Ramos (cell line): ENCODE results near the gene MAFG.

Experiments used
- in situ Hi-C: fragments of 300-500 bp; cut with MboI; formaldehyde crosslinking; loops from one replicate; pipeline ENCODE4 v1.14.3; 2022; ENCODE audit warnings: low sequenced_read_pairs; ENCODE audit not compliant: unreplicated experiment

MAFG gene

DNA sequence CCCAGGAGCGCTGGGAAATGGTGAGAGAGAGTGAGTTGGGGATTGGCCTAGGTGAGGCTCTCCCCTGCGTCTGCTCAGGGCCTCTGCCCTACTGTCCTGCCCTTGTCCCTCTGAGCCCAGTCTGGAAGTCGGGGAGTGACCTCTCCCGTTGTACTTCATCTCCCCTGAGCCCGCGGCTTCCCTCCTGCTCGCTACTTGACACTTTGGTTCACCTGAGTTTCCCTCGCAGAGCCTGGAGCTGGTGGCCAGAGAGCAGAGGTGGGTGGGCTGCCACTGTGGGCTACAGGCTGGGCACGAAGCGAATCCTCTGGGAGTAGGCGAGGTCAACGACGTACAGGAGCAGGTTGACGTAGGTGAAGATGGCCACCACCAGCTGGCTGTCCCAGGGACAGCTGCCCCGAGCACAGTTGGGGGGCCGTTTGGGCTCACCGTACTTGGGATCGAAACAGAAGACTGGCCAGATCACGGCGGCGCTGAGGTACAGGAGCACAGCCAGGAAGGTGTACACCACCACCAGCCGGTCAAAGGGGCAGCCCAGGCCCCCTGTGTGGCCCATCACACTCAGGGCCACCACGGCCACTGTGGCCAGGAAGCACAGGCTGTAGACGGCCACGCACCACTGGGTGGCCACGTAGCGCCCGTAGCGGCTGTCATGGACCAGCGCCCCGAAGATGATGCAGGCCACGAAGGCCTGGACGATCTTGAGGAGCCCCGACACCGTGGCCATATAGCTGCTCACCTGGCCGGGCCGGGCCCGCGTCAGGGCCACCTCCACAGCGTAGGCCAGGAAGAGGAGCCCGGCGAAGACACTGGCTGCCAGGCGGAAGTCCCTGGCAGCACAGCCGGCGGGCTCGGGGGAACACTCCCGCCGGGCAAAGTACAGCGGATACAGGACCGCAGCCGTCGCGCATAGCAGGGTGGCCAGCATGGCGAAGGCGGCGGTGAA is 13.3 kb upstream of the MAFG start:
- in situ Hi-C loops = no loop called here

DNA sequence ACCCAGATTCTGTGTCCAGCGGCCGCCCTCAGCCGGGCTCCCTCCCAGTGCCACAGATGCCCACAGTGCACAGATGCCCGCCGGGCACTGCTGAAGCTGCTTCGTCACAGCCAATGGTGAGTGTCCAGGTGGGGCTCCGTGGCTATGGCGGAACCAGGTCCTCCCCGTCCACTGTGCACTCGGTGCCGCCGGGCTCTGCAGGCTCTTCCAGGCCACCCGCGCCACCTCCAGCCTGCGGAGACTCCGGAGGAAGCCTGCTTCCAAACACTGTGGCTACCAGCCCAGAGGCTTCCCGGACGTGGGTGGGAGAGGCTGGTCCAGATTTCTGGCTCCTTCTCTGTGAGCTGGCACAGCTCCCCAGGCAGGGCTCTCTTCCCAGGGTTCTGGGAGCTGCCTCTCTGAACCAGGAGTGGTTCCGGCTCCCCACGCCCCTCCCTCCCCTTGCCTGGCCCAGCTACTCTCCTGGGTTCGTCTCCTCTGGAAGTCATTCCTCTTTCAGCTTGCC is 12.4 kb upstream of the MAFG start:
- in situ Hi-C loops = no loop called here

DNA sequence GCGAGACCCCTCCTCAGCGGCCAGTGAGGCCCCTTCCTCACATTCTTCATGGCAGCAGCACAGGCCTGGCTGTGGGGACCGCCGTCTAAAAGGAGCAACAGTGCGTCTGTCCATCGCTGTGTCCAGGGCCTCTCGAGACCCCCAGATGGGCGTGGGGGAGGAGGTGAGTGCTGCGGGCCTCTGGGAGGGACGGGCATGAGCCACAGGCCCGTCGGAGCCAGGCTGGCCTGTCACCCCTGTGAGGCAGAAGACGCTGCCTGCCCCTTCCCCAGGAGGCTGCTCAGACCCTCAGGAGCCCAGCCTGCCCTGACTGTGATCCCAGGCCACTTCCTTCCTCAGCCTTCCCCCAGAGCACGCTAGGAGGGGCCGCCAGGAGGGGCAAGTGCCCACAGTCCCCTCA is 11.7 kb upstream of the MAFG start:
- in situ Hi-C loops = no loop called here

DNA sequence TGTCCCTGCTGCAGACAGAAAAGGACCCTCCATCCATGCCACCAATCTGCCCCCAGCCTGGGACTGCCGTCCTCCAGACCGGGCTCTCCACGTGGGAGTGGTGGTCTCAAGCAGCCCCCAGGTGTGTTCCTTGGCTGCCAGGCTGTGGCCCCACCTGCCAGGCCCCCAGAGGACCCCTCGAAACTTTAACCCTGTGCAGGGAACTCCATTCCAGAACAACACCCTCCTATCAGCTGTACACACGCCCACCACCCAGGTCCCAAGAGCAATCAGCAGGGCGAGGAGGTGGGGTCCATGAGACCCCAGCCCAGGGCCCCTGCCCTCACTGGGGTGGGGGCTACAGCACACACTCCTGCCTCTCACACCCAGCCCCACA is 8.2 kb upstream of the MAFG start:
- in situ Hi-C loops = no loop called here

DNA sequence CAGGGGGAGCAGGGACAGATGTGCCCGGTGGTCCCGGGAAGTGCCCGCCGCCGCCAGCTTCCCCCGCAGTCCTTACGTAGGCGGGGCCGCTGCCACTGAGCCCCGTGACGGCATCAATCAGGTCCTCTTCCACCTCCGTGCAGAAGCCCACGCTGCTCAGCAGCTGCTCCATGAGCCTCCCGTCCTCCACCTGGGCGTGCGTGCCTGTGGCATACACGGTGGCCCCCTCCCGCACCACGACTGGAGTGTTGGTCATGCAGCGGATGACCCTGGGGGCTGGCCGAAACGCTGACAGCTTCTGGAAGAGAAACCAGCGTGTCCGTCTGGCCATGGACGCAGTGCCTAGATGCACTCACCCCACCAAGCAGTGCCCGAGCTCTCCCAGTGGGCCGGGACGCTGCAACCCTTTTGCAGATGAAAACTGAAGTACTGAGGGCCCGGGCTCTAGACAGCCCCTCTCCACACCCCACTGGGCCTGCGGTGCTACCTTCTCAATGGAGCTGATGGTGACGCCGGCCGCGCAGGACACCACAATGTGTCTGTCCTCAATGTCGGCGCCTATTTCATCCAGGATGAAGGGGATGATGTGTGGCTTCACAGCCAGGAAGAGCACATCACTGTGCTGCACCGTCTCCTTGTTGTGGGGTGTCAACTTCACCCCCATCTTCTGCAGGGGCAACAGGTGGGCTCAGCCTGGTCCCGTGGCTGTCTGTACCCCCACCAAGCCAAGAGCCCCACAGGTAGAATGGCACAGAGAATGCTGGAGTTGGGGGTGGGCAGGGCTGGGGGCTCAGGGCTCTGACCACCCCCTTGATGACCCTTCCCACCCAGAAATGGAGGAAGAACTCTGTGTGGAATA is 7.5 kb upstream of the MAFG start:
- in situ Hi-C loops = no loop called here

DNA sequence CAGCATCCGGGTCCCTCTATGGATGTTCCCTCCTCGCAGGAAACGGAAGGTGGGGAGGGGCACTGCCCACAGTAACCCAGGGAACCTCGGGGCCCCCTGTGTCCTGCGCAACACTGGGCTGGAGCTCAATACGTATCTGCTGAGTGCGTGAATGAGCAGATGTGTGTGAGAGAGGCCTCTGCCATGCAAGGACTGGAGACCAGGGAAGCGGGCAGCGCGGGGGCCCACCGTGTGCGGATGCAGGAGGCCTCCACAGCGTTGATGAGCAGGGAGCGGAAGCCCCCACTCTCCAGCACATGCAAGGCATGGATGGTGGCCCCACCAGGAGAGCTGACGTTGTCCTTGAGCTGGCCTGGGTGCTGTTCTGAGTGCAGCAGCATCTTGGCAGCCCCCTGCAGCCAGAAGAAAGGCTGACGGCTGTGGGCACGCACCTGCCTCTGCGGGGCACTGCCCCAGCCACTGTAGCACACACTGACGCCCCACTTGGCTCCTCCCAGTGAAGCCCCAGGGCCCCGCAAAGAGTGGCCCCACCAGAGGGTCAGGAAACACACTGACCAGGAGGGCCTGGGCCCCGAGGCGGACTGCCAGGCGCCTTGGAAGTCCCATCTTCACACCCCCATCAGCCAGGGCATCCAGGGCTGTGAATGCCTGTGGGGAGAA is 6.7 kb upstream of the MAFG start:
- in situ Hi-C loops = no loop called here

DNA sequence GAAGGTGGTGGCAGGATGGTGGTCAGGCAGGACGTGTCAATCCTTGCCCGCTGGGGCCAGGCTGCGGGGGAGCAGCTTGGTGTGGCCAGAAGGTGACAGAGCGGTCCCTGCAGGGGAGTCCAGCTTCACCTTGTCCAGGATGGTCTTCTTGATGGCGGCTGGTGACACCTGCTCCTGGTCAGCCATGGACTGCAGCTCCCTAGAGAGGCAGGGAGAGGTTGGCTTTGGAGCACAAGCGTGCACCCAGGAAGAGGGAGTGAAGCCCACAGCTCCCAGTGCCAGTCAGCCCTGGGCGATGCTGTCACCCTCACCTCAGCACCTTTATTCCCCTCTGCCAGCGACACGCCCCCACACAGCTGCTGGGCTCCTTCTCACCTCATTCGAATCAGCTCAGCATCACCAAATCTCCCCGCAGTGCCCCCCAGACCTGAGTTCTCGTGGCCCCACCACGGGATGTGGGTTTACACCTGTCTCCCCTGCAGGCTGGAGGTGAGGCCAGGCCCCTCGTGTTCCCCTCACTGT is 5.7 kb upstream of the MAFG start:
- in situ Hi-C loops = no loop called here

DNA sequence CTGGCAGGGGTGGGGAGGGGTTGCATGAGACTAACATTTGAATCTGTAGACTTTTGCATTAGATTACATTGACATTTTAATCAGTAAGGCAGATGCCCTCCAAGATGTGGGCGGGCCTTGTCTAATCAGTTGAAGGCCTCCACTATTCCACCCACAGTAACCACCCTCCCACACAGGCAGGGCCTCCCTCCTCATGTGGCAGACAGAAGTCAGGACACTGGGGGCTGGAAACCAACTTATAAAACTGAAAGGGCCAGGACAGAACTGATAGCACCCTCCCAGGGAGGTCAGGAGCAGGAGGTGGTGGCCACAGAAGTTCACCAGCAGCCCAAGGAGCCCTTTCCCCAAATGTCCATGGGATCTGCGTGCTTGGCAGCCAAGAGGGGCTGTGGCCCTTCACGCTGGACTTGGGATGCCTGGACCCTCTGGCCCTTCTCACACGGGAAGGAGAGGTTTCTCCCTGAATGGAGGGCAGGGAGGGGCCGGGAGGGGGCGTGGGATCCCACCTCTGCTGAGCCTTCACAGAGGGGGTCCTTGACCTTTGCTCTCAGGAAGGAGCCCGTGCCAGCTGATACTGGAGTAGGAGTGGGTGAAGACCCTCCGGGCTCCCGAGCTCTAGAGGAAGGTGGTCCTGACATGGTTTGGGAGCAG is 4.9 kb upstream of the MAFG start:
- in situ Hi-C loops = no loop called here

DNA sequence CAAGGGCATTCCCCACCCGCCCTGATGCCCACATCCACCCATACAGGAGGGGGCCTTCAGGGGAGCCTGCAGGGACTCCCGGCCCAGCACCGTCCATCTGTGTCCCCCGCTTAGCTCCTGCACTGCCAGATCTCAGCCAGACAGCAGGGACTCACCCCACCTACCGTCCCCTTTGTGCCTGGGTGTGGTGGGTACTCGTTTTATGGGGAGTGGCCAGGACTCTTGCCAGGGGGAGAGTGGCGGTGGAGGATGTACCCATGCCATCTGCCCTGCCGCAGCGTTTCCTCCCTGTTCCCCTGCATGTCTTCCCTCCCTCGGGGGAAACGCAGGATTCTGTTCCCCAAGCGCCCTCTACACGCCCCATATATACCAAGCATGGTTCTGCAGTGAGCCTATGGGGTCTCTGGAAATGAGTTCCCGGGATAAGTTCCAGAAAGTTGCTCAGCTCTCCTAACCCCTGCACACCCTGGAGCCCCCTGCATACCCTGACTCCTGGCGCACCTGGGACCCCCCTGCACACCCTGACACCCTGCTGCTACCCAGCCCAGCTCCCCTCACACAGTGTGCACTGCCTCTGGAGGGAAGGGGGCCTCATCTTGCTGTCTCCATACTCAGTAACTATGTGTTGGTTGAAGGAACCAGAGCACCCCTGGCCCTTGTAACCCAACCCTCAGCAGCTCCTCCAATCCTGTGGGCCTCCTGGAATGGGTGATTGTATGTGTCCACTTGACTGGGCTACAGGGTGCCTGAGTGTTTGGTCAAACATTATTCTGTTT is 4.2 kb upstream of the MAFG start:
- in situ Hi-C loops = no loop called here

DNA sequence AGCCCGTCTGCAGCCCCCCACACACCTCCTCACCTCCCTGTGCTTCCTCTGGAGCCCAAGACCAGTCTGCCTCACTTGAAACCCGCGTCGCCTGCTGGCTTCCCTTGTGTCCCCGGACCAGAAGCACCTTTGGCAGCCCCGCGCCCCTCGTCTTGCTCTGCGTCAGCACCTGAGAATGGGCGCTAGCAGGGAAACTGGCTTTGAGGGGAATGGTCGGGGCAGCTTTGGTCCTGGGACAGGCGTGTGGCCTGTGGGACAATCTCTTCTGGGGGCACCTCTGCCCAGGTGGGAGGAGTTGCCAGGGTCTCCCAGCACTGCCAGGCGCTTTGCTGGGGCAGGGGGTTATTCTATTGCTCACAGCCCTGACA is 3.6 kb upstream of the MAFG start:
- in situ Hi-C loops = no loop called here

DNA sequence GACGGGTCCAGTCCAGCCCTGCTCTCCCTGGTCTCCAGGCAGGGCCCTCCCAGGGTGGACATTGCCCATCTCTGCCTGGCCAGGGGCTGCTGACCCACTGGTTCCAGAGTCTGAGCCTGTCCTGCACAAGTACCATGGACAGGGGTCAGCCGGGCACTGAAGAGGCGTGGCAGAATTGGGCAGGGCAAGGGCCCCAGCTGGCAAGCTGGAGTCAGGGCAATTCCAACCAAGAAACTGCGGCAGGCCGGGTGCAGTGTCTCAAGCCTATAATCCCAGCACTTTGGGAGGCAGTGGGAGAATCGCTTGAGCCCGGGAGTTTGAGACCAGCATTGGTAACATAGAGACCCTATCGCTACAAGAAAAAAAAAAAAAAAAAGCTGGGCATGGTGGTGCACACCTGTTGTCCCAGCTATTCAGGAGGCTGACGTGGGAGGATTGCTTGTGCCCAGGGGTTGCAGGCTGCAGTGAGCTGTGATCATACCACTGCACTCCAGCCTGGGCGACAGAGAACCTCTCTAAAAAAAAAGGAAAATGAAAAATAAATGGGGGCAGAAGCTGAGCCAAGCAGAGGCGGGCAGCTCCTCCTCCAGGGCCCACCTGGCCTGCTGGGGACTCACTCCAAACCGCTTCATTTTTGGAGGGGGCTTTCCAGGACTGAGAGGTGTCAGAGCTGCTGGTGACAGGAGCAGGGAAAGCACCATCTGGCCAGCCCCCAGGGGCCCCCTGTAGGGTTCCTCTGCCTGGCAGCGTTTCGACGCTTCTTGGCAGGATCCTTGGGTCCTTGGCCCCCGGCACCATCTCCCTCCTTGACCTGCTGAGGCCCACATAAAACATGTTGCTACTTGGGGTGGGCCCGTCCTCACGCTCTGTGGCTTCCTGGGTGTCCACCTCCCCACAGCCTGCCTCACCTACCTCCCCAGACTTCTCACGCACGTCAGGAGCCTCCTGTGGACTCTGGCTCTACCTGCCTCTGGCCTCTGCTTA is 2.9 kb upstream of the MAFG start:
- in situ Hi-C loops = no loop called here

DNA sequence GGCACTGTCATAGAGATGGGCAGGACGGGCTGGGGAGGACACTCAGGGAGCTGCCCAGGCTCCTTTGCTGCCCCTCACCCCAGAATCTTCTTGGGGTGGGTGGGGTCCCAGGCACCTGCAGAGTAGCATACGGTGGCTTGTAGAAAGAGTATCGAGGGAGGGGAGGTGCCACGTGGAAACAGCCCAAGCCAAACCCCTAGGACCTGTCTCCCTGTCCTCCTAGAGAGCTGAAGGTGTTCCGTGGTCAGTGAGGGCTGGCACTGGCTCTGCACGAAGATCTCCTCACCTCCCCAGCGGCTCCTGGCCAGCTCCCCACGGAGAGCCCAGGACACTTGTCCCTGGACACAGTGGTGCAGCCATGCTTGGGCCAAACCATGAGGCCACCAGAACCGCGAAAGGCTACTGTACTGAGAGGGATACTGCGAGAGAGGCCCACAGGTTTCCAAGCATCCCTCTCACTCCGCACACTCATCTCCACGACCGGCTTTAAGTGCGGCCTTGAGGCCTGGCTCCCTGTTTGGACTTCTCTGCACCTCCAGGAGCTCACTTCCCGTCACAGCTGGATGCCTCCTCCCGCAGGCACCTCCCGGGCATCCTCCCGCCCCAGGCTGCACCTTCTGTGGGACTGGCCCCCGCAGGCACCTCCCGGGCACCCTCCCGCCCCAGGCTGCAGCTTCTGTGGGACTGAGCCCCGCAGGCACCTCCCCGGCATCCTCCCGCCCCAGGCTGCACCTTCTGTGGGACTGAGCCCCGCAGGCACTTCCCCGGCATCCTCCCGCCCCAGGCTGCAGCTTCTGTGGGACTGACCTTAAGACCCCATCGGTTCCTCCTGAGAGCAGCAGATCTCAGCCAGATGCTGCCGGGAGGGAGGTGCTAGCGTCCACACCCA is 2.0 kb upstream of the MAFG start:
- in situ Hi-C loops = no loop called here

DNA sequence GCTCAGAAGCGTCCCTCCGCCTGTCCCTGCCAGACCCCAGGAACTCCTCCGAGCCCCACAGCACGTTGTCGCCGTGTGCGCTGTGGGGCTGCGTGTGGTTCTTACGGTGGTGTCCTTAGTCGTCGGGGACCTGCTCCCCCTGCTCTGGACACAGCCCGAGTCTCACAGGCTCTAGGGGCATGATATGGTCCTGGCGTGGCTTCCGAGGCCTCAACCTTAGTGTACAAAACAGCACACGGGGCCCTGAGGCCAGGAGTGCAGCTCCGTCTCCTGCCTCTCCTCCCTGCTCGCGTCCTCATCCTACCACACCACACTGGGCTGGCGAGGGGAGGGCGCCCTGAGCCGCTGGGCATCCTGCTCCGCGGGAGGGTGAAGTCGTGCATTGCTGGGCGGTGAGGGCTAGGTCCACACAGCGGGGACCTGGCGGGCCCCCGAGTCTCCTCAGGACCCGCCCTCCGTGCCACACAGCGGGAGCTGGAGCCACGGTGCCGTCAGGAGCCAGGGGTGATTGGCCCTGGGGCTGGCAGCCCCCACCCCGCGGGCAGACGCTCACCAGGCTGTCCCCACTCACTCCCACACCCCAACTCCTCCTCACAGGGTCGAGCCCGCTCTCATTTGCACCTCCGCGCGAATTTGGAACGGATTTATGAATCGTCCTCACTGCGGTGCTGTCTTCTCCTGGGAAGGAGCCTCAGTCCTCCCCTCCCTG is 1.2 kb upstream of the MAFG start:
- in situ Hi-C loops = no loop called here

DNA sequence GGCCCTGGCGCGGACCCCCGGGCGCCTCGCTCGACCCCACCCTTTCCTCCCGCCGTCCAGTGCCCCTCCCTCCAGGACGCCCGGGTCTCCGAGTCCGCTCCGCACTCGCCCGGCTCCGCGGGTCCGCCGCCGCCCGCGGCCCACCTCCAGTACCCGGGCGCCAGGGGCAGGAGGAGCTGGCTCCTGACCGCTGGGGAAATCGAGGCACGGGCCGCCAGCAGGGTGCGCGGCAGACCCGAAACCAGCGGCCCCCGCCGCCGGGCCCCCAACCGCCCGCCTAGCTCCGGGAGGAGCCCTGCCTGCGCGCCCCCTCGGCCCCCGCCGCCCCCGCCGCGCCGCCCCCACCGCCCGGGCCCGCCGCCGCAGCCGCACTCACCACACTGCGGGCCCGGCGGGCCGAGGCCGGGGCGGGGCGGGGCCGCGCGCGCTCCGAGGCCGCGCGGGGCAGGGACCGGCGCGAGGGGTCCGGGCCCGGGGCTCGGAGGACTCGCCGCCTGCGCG is 333 bp downstream of the MAFG start:
- in situ Hi-C loops = no loop called here

DNA sequence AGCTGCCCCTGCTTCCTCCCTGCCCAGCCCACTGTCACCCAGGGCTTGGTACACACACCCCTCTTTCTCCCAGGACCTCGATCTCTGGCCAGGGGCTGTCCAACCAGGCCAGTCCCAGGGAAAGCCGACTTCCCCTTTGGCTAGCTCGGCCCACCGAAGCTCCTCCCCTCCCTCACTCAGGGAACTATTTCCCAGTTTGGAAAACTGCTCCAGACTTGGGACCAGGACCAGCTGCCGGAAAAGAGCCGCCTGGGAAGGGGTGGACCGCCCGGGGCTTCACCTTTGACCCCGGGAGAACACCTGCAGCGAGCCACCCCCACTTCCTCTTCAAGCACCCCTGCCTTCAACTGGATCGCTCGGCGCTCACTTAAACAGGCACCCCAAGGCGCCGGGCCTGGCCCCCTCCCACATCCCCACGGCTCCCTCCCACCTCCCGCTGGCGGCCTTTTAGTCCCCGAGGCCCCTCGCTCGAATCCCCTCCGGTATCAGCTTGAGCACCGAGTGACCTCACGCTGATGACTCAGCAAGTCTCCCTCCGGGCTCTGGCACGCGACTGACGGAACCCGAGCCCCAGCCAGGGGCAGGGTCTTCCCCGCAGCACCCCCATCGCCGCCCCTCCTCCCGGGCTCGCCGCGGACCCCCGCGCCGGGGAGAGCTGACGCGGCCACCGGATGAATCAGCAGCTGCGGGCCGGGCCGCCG is 934 bp downstream of the MAFG start:
- in situ Hi-C loops = no loop called here
